GM18858 (cell line): ENCODE data around the gene ROR1.
A peak's percentile ranks its signal among the peaks of the same experiment; 100 is the strongest.

Experiments used
- ATAC-seq: cut with Tn5 transposase; IDR thresholded peaks from one replicate; pipeline ENCODE4 v1.9.1; 2021; ENCODE audit not compliant: unreplicated experiment

The ROR1 gene

DNA sequence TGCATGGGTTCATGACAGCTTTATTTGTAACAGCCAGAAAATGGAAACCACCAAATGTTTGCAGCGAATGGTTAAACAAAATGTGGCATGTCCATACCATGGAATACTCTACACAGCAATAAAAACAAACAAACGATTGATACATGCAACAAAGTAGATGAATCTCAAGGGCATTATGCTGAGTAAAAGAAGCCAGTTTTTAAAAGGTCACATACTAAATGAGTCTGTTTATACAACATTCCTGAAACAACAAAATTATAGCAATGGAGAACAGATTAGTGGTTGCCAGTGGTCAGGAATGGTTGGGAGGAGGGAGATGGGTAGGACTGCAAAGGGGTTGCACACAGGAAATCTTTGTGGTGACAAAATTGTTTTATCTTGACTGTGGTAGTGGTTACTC is 227.2 kb downstream of the ROR1 start:
- no peak for ATAC-seq

DNA sequence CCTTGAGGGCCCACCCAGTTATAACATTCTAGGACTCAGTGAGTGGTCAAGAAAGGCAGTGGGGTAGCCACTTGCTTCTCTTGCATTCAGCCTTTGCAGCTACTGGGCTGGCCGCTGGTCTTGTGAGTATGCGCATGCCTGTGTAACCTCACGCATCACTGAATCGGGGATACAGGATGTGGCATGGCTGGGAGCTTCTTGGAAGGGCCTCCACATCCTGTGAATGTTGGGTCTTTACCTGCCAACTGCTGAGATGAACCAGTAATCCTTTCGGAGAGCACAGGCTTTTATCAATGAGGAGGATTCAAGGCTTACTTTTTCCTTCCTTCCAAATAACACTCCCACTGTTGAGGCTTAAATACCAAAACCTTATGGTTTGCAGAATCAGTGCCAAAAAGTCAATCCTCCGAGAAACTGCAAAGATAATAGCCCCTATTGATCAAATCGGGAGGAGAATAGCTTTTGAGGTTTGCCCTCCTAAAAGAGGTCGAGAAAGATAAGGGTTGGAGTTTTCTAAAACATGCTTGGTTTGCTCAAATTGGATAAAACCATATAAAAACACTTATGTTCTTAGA is 230.7 kb downstream of the ROR1 start:
- ATAC-seq, result no peak

DNA sequence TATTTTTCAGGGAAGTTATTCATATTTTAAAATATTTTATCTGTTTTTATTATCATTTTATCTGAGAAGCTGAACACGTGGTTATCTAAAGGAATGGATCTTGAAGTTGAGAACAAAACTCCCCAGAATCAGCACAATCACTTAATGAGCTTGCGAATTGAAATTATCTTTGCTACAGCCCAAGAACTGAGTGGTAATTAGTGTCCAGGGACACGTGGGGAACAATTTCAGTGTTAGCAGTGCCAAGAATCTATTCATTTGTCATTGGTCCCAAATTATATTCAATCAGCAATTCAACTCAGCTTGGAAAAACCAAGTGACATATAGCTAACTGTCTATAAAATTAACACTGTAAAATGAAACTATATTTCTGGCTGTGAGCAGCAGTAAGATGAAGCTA is 232.0 kb downstream of the ROR1 start:
- no peak for ATAC-seq

DNA sequence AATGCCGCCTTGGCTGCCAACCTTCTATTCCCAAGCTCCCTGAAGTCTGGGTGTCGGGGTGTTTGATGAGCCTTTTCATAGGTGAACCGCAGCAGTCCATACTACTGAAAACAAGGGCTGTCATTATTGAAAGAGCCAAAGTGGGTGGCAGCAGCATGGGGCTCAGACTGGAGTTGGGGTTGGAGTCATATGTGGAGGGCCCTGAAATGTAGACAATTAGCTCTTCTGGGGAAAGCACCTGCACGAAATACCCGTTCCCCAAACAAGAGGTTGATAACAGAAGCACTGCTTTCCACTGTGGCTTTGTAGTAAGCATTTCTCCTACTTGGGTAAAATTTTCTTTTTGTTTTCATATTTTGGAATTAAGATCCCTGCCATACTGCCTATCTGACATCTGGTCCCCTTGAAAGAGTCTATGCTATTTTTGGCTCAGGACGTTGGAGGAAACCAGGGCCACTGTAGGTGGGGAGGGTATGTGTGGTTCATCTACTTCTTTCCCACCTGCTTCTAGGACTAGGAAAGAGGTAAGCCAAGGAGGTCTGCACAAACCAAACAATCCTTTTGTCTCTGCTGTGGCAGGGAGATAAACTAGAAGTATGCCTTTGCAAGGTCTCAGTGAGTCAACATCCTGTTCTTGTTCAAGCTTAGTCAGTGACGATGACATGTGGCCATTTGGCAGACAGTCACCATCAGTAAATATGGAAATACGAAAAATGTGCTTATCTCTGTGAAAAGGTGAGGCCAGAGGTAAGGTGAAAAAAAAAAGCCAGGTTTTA is 232.6 kb downstream of the ROR1 start:
- no peak for ATAC-seq

DNA sequence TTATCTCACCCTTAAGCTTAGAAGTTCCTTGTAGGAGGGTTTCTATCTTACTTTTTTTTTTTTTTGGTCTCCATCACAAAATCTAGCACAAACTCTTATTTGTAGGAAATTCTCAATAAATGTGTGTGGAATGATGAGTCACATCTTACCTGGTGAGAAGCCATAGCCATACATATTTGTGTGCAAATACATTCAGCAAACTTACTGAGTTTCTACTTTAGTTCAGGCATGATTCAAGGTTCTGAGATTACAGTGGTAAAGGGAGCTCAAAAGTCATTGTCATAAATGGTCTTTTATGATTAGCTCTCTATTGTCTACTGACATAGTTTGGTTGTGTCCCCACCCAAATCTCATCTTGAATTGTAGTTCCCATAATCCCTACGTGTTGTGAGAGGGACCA is 236.5 kb downstream of the ROR1 start:
- ATAC-seq, result no peak

DNA sequence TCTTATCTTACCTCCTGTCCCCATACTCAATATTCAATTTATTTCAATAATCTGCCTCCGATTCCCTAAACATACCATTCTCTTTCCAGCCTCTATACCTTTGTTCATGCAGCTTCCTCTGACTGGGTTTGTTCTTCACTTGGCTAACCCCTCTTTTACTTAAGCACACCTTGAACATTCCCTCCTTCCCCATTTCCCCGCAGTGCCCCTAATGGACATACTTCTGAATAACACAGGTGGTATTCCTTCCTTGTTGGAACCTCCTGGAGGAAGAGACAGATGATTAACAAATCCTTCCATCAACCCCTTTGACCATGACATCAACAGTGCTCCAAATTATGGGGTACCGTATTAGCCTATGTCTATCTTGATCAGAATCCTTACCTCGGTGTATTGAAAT is 239.6 kb downstream of the ROR1 start:
- no peak for ATAC-seq

DNA sequence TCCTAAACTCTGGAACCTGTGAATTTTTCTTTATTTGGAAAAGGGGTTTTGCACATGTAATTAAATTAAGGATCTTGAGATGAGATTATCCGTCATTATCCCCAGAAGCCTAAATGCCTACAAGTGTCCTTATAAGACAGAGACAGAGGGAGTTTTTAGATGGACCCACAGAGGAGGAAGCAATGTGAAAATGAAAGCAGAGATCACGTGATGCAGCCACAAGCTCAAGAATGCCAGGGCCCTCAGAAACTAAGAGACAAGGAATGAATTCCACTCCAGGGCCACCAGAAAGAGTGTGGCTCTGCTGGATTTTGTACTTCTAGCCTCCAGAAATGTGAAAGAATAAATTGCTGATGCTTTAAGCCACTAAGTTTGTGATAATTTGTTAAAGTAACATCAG is 246.0 kb downstream of the ROR1 start:
- peak; percentile 66 for ATAC-seq

DNA sequence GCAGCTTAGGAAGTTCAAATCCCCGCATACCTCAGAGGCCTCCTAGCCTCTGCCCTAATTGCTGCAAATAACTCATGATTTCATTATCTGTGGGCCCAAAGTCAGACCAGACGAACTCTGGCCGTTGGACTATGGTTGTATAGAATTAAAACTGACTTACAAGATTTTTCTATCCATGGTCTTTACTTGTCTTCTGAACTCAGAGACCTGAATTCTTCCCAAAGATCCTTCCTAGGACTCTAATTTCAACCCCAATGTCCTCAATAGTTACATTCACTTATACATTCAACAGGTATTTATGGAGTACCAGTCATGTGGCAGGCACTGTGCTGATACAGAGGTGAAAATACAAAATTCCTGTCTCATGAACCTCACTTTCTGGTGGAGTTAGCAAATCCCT is 247.2 kb downstream of the ROR1 start:
- ATAC-seq, result no peak

DNA sequence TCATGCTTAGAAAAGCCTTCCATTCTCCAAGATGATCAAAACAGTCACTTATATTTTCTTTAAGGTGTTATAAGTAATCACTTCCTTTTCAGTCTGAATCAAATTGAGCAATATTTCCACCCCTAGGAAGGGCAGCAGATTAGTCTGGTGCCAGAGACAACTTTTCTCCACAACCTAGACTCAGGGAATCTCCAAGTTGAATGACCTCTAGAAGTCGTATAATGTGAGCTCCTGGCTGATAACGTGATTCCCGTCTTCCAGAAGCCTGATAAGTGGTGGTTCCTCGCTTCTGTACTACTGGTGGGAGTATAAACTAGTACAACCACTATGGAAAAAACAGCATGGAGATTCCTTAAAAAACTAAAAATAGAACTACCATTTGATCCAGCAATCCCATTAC is 251.2 kb downstream of the ROR1 start:
- no peak for ATAC-seq

DNA sequence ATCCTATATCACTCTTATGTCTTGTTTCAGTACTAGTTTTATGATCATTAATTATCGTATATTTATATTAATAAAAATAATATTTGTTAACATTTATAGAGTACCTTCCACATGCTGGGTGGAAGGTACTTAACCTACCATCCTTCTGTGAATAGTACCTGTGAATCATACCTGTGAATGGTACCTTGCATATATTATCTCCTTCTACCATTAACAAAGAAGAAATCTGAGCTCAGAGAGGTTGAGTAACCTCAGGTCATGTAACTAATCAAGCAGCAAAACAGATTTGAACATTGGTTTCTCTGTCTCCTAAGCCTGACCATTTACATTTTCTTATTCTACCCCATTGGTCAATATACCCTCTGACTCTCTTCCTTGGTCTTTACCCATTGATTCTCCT is 255.2 kb downstream of the ROR1 start:
- ATAC-seq, result no peak

DNA sequence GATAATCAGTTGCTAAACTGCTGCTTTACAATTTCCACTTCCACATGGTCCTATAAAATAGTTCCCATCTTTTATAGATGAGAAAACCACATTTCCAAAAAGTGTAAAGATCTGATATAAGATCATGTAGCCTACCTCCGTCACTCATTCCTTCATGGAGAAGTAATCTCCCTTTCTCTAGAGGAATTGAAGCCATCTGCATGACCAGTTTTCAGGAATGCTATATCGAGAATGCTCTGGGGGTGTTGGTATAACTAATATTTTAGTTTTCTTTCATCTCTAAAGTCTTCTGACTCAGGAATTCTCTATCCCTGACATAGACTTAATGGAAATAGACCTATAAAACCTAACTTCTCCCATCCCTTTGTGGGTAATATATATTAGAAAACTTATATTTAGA is 256.6 kb downstream of the ROR1 start:
- no peak for ATAC-seq

DNA sequence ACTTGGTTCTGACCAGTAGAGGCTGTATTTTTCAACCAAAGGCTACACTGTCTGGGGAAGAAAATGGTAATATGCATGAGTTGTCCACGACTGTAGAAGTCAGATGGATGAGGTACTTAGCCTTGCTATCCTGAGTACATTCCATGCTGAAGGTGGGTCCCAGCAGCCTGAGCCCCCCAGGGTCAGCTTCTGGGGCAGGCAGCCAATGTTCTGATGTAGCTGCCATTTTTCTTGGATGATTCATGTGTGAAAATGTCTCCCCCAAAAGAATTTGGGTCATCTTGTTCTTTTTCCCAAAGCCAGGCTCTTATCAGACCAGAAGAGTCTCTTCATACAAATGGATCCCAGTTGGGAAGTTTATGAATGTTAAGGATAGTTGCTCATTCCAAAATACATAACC is 257.4 kb downstream of the ROR1 start:
- no peak for ATAC-seq

DNA sequence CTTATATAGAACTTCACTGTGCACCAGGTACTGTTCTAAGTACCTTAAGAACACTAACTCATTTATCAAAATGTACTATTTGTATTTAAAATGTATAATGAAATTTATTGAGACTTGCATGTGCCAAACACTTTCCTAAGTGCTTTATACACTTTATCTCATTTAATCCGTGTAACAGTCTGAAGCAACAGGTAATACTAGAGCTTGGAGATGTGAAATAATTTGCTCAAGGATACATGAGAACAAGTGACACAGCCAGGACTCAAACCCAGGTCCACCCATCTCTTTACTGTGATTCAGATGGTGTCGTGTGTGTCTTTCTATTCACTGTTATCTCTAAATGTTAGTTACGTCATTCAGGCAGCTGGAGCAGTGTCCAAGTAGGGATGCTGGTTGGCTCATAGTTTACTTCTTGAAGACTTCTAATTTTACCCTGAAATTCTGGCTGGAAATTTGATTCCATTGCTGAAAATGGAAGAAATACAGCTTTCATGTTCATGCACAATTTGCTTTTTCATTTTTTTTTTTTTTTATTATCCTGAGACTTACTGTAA is 259.9 kb downstream of the ROR1 start:
- ATAC-seq, result no peak

DNA sequence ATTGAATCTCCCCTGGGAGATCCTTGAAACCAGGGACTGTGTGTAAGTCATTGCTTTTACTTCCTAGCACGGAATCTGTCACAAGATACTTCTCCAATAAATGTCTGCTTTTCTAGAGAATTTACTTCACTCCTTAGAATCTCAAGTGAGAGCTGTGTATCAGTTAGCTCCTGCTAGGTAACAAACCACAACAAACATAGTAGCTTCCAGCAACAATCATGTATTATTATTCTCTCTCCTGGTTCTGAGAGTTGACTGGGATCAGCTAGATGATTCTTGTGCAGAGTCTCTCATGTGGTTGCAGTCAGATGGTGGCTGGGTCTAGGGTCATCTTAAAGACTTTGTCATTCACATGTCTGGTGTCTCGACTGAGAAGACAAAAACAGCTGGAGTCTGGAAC is 262.7 kb downstream of the ROR1 start:
- no peak for ATAC-seq

DNA sequence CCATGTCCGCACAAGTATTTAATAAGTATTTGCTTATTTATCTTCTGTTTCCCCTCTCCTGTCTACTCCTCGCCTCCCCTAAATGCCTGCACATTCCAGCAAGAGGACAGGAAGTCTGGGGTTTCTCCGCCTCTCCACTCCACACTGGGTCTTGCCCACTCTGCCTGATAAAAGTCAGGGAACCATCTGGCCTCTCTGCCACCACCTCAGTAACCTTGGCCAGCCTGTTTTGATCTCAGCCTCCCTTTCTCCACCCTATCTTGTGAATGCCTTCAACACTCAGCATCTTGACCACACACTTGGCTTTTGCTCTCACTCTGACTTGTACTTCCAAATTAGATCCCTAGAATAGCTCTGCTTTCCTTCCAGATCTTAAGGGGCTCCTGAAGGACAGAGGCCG is 264.3 kb downstream of the ROR1 start:
- ATAC-seq, result no peak

DNA sequence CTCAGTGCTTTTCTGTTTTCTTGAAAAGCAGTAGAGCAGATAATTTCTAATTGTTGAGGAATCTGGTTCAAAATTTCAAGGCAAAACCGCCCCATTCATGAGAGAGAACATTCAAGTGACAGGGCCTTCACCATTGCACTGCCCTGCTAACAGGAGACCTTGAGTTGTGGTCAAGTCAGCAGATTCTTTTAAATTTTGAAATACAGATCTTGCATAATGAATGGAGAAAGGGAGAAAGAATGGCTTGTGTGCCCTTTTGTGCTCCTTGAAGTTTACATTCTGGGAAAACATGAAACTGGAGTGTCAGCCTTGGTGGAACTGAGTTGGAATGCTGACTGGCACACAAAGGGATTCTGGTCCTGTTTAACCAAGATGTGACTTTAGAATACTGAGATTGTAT is 265.1 kb downstream of the ROR1 start:
- ATAC-seq, result no peak

DNA sequence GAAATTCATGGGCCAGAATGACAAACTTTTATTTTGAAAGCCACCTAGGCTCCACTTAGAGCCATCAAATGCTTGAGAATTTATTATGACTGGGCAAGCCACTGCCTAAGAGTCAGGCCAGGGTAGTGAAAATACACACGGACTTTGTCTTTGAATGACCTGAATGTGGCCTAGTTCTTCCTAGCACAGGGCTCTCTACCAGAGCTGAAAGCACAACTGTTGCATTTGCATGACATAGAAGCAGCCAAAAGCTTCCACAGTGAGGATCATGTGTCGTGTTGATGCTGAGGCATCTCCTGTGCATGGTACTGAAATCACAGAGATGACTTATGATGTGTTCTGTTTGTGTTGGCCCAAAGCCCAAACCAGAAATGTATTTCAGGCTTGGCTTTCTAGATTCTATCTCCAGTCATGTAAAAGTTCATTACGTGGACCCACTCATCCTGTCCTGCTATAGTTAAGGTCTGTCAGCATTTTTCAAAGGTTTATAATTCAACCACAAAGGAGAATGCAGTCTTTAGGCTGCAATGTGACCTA is 265.6 kb downstream of the ROR1 start:
- ATAC-seq, result no peak

DNA sequence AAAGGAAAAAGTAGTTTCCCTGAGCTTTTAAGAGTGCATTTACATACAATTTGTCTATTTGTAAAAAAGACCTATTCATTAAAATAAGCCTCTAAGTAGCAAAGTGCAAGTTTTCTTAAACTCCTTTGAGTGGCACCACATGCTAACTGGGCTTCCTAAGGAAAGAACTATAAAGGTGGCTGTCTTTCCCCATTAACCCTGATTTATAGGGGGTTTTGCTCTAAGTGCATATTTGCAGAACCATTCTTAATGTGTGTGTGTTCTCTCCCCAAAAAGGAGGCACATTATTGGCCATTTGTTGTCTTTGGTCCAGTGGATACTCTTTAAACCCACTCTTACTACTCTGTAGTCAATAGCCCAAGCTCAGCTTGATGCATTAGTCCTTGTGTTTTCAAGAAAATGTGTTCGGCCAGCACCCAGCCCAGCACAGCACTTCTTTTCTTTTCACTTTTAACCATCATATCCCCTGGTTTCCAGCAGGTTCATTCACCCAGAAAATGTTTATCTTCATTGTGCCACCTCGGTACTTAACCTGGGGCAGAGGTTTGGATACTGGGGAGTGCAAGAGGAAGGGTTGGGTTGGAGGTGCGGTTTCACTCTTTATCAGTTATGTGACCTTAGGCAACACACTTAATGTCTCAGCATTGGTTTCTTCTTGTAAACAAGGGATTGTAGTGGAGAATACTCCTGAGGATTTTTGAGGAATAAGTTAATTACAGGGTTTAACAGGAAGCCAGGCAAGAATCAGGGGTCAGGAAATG is 267.7 kb downstream of the ROR1 start:
- ATAC-seq, result no peak

DNA sequence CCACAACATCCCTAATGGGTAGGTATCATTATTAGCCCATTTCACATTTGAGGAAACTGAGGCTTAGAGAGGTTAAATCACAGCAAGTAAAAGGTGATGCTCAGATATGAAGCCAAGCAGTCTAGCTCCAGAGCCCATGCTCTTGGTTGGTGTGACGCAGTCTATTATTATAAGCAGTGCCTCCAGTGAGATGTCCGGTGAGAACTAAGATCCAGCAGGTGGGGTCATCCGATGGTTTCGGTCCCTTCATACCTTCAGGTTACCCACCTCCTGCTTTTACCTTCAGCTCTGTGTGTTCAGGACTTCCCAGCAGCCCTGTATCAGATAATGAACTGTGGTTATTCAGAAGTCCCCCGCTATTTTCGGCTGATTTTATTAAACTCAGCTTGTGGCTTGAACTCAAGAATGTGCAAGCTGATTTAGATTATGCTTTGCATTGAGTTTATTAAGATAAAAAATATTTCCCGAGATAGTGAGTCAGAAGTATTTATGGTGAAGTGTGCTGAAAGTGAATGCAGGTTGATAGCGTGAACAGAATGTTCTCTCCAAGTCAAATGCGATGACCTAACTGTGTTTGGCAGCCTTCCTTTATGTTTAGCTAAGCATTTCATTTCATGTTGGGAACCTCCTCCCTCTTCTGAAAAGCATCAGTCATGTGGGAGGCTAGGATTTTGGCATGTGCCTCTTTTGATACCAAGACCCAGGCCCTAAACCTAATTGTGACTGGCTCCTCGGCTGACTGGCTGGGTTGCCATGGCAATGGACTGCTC is 268.7 kb downstream of the ROR1 start:
- no peak for ATAC-seq

DNA sequence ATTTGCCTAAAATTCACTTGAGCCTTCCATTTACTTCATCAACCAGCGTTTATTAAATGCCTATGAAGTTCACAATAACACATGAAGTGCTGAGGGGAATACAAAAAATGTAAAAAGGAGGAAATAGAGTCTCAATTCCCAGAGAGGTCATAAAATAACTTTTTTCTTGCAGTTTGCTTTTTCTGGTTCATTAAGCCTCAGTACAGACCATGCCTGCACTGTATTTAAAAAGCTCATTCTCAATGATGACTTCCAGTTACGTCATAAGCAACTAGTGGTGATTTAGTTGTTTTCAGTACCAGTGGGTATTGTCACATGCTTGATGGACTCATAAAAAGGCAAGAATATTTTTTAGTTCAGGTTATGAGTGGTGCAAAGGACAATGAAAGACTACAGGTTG is 269.5 kb downstream of the ROR1 start:
- ATAC-seq, result no peak

DNA sequence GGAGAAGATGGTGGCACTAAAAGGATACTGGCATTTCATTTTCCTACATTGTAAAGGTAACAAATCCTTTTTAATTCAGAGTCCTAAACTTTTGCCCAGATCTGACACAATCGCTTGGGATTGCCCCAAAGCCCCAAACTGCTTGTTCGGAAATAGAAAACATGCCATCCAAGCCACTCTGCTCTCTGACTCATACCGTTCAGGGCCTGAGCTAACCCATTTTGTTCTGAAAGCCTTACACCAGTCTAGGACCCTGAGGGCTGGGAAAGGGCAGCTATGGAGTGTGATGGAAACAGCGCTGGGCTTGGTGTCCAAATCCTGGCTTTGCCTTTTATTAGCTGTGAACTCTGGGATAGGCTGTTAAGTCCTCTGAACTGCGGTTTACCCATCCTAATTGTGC is 270.2 kb downstream of the ROR1 start:
- no peak for ATAC-seq
